Measurements from ENCODE around the gene KLHL1.

The KLHL1 gene

DNA sequence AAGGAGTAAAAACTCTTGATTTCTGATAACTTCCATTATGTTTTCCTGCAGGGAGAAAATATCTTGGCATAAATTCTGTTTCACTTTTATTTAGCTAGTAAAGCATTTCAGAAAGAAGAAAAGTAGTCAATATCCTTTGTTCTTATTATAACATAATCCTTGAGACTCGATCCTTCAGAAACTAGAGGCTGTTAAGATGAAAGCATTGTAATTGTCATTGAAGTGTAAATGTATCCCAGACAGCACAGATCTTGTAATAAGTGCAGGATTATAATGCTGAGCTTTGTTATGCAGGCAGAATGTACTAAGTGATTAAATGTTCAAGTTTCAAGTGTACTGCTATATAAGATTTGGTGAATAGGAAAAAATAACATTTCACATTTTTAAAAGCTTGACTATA, 225.8 kb downstream of the KLHL1 start (continued):
- TF ChIP-seq, protein P1, sequence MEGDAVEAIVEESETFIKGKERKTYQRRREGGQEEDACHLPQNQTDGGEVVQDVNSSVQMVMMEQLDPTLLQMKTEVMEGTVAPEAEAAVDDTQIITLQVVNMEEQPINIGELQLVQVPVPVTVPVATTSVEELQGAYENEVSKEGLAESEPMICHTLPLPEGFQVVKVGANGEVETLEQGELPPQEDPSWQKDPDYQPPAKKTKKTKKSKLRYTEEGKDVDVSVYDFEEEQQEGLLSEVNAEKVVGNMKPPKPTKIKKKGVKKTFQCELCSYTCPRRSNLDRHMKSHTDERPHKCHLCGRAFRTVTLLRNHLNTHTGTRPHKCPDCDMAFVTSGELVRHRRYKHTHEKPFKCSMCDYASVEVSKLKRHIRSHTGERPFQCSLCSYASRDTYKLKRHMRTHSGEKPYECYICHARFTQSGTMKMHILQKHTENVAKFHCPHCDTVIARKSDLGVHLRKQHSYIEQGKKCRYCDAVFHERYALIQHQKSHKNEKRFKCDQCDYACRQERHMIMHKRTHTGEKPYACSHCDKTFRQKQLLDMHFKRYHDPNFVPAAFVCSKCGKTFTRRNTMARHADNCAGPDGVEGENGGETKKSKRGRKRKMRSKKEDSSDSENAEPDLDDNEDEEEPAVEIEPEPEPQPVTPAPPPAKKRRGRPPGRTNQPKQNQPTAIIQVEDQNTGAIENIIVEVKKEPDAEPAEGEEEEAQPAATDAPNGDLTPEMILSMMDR (tag by site-specific recombination; IDR thresholded peaks at IDR 0.05) = no peak
- TF ChIP-seq SP3 (tag by site-specific recombination; IDR thresholded peaks at IDR 0.05) (no peak), ZBTB44 (tag by site-specific recombination; IDR thresholded peaks at IDR 0.05) (no peak), ZNF433 (tag by site-specific recombination; IDR thresholded peaks at IDR 0.05; ENCODE audit: low read depth) (no peak), SCRT1 (tag by site-specific recombination; IDR thresholded peaks at IDR 0.05; ENCODE audit: borderline replicate concordance) (no peak), MZF1 (tag by site-specific recombination; IDR thresholded peaks at IDR 0.05; ENCODE audit: borderline replicate concordance) (no peak)
- TF ChIP-seq, protein P2, sequence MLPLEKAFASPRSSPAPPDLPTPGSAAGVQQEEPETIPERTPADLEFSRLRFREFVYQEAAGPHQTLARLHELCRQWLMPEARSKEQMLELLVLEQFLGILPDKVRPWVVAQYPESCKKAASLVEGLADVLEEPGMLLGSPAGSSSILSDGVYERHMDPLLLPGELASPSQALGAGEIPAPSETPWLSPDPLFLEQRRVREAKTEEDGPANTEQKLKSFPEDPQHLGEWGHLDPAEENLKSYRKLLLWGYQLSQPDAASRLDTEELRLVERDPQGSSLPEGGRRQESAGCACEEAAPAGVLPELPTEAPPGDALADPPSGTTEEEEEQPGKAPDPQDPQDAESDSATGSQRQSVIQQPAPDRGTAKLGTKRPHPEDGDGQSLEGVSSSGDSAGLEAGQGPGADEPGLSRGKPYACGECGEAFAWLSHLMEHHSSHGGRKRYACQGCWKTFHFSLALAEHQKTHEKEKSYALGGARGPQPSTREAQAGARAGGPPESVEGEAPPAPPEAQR (tag by site-specific recombination; IDR thresholded peaks at IDR 0.05) = no peak
- TF ChIP-seq, protein P3, sequence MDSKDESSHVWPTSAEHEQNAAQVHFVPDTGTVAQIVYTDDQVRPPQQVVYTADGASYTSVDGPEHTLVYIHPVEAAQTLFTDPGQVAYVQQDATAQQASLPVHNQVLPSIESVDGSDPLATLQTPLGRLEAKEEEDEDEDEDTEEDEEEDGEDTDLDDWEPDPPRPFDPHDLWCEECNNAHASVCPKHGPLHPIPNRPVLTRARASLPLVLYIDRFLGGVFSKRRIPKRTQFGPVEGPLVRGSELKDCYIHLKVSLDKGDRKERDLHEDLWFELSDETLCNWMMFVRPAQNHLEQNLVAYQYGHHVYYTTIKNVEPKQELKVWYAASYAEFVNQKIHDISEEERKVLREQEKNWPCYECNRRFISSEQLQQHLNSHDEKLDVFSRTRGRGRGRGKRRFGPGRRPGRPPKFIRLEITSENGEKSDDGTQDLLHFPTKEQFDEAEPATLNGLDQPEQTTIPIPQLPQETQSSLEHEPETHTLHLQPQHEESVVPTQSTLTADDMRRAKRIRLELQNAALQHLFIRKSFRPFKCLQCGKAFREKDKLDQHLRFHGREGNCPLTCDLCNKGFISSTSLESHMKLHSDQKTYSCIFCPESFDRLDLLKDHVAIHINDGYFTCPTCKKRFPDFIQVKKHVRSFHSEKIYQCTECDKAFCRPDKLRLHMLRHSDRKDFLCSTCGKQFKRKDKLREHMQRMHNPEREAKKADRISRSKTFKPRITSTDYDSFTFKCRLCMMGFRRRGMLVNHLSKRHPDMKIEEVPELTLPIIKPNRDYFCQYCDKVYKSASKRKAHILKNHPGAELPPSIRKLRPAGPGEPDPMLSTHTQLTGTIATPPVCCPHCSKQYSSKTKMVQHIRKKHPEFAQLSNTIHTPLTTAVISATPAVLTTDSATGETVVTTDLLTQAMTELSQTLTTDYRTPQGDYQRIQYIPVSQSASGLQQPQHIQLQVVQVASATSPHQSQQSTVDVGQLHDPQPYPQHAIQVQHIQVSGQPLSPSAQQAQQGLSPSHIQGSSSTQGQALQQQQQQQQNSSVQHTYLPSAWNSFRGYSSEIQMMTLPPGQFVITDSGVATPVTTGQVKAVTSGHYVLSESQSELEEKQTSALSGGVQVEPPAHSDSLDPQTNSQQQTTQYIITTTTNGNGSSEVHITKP (tag by site-specific recombination; IDR thresholded peaks at IDR 0.05) = no peak

DNA sequence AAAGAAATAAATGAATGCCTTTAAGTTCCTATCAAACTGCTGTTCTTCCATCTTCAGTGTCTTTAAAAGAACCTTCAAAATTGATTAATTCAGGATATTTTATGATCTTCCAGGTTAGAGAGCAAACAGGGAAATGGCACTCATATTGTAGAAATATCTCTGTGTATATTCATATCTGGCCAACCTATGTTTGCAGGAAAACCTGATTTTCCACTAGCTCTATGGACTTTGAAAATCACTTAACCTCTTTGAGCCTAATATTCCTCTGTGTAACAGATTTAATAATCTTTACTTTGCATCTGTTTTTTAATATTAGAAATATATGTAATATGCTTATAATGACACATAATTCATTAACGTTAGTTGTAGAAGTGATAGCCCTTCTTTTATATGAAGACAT, 228.3 kb downstream of the KLHL1 start:
- ChIA-PET POLR2A (no interaction called here), CTCF (no interaction called here)
- TF ChIP-seq ZEB2 (tag by site-specific recombination; IDR thresholded peaks at IDR 0.05) (no peak), SALL2 (tag by site-specific recombination; IDR thresholded peaks at IDR 0.05; ENCODE audit: borderline replicate concordance) (no peak), ZNF248 (tag by site-specific recombination; IDR thresholded peaks at IDR 0.05) (no peak), REST (tag by site-specific recombination; IDR thresholded peaks at IDR 0.05) (no peak), ZIC2 (tag by site-specific recombination; IDR thresholded peaks at IDR 0.05) (no peak), EGR2 (tag by site-specific recombination; IDR thresholded peaks at IDR 0.05; ENCODE audit: low read depth) (no peak), ZNF658 (tag by site-specific recombination; IDR thresholded peaks at IDR 0.05) (no peak)
- TF ChIP-seq, protein P4, sequence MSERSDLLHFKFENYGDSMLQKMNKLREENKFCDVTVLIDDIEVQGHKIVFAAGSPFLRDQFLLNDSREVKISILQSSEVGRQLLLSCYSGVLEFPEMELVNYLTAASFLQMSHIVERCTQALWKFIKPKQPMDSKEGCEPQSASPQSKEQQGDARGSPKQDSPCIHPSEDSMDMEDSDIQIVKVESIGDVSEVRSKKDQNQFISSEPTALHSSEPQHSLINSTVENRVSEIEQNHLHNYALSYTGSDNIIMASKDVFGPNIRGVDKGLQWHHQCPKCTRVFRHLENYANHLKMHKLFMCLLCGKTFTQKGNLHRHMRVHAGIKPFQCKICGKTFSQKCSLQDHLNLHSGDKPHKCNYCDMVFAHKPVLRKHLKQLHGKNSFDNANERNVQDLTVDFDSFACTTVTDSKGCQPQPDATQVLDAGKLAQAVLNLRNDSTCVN (tag by site-specific recombination; optimal IDR thresholded peaks at IDR 0.05) = no peak
- H3K36me3 ChIP-seq (ENCODE audit: control insufficient read depth in 2 of 2, insufficient read depth in 1 of 2, low read length in 2 of 2) = no peaks in the 10 kb centered on the region
- H3K27ac ChIP-seq (ENCODE audit: extremely low read depth, low read depth, low read length) = no peak overlapping the region
- no peak overlapping the region for H3K4me3 ChIP-seq (ENCODE audit: low read depth, low read length)
- no peaks in the 10 kb centered on the region for H3K4me1 ChIP-seq (ENCODE audit: control insufficient read depth, insufficient read depth, low read length)
- H3K9me3 ChIP-seq (ENCODE audit: control insufficient read depth, insufficient read depth, low read depth, low read length) = no peaks in the 10 kb centered on the region

Data from HEK293 (cell line).